Panc1 (cell line): ENCODE results near the gene EOLA1.

Experiments
- CTCF ChIP-seq: fragments of 450-650 bp; IDR thresholded peaks from 2 replicates; pipeline ENCODE4 v1.5.1; 2017; ENCODE audit warnings: mild to moderate bottlenecking
- SIN3A ChIP-seq: IDR thresholded peaks from 2 replicates; pipeline ENCODE4 v1.6.1; 2012; ENCODE audit warnings: low read depth, mild to moderate bottlenecking, low read length, moderate library complexity, borderline replicate concordance; ENCODE audit not compliant: insufficient read depth

- TF ChIP-seq CTCF (no peak), SIN3A (no peak)
Observed at GRCh38 chrX:149540131-149540620, 636 bp upstream of the EOLA1 start.
